ENCODE results near the gene SCARF1.

Gene SCARF1

GRCh38 chr17:1620486-1620885 is 25.0 kb downstream of the SCARF1 start:
- no peaks in the 10 kb centered on the region for H3K36me3 Mint-ChIP-seq (ENCODE audit: low read depth)
- no peak for DNase-seq
- TF ChIP-seq CTCF (IDR thresholded peaks at IDR 0.05) = no peak

GRCh38 chr17:1617620-1618174 is 27.8 kb downstream of the SCARF1 start:
- H3K27me3 Mint-ChIP-seq (ENCODE audit: low read depth, poor library complexity) = peaks cover 6% of the 10 kb centered on the region
- no peaks in the 10 kb centered on the region for H3K9me3 Mint-ChIP-seq
- no peak for DNase-seq
- no peak for TF ChIP-seq CTCF (IDR thresholded peaks at IDR 0.05)
- H3K36me3 Mint-ChIP-seq (ENCODE audit: low read depth) = no peaks in the 10 kb centered on the region
- peaks cover 56% of the 10 kb centered on the region for H3K4me1 Mint-ChIP-seq
- no peak overlapping the region for H3K4me3 Mint-ChIP-seq
- peak overlapping the region; percentile 29 for H3K27ac Mint-ChIP-seq

More at GRCh38 chr17:1620486-1620885, 25.0 kb downstream of the SCARF1 start:
- peaks cover 6% of the 10 kb centered on the region for H3K27me3 Mint-ChIP-seq (ENCODE audit: low read depth, poor library complexity)
- peak overlapping the region; percentile 39 for H3K27ac Mint-ChIP-seq
- H3K4me3 Mint-ChIP-seq = no peak overlapping the region
- H3K9me3 Mint-ChIP-seq = no peaks in the 10 kb centered on the region
- peaks cover 46% of the 10 kb centered on the region for H3K4me1 Mint-ChIP-seq

GRCh38 chr17:1616101-1616500 is 29.4 kb downstream of the SCARF1 start:
- Mint-ChIP-seq H3K4me3 (no peak overlapping the region), H3K9me3 (no peaks in the 10 kb centered on the region), H3K36me3 (ENCODE audit: low read depth) (no peaks in the 10 kb centered on the region), H3K27ac (no peak overlapping the region), H3K4me1 (peaks cover 48% of the 10 kb centered on the region), H3K27me3 (ENCODE audit: low read depth, poor library complexity) (peaks cover 6% of the 10 kb centered on the region)
- no peak for DNase-seq
- no peak for TF ChIP-seq CTCF (IDR thresholded peaks at IDR 0.05)

- no peaks in the 10 kb centered on the region for H3K36me3 Mint-ChIP-seq (ENCODE audit: low read depth)
- no peak for DNase-seq
- peaks cover 2% of the 10 kb centered on the region for H3K27me3 Mint-ChIP-seq (ENCODE audit: low read depth, poor library complexity)
- H3K4me3 Mint-ChIP-seq = no peak overlapping the region
- no peak overlapping the region for H3K27ac Mint-ChIP-seq
- peaks cover 26% of the 10 kb centered on the region for H3K4me1 Mint-ChIP-seq
- H3K9me3 Mint-ChIP-seq = no peaks in the 10 kb centered on the region
- no peak for TF ChIP-seq CTCF (IDR thresholded peaks at IDR 0.05)
Observed at GRCh38 chr17:1612400-1612799, 33.1 kb downstream of the SCARF1 start.

GRCh38 chr17:1611715-1612114 is 33.8 kb downstream of the SCARF1 start:
- Mint-ChIP-seq H3K4me1 (peaks cover 32% of the 10 kb centered on the region), H3K27ac (no peak overlapping the region), H3K4me3 (no peak overlapping the region), H3K36me3 (ENCODE audit: low read depth) (no peaks in the 10 kb centered on the region), H3K9me3 (no peaks in the 10 kb centered on the region), H3K27me3 (ENCODE audit: low read depth, poor library complexity) (peaks cover 2% of the 10 kb centered on the region)
- no peak for TF ChIP-seq CTCF (IDR thresholded peaks at IDR 0.05)
- no peak for DNase-seq

GRCh38 chr17:1608676-1609075 is 36.9 kb downstream of the SCARF1 start:
- no peak overlapping the region for H3K27ac Mint-ChIP-seq
- TF ChIP-seq CTCF (IDR thresholded peaks at IDR 0.05) = no peak
- peaks cover 2% of the 10 kb centered on the region for H3K27me3 Mint-ChIP-seq (ENCODE audit: low read depth, poor library complexity)
- H3K4me3 Mint-ChIP-seq = no peak overlapping the region
- no peaks in the 10 kb centered on the region for H3K36me3 Mint-ChIP-seq (ENCODE audit: low read depth)
- DNase-seq = no peak
- H3K9me3 Mint-ChIP-seq = no peaks in the 10 kb centered on the region
- peaks cover 46% of the 10 kb centered on the region for H3K4me1 Mint-ChIP-seq
